ENCODE measurements around the gene ST8SIA1.

DNA sequence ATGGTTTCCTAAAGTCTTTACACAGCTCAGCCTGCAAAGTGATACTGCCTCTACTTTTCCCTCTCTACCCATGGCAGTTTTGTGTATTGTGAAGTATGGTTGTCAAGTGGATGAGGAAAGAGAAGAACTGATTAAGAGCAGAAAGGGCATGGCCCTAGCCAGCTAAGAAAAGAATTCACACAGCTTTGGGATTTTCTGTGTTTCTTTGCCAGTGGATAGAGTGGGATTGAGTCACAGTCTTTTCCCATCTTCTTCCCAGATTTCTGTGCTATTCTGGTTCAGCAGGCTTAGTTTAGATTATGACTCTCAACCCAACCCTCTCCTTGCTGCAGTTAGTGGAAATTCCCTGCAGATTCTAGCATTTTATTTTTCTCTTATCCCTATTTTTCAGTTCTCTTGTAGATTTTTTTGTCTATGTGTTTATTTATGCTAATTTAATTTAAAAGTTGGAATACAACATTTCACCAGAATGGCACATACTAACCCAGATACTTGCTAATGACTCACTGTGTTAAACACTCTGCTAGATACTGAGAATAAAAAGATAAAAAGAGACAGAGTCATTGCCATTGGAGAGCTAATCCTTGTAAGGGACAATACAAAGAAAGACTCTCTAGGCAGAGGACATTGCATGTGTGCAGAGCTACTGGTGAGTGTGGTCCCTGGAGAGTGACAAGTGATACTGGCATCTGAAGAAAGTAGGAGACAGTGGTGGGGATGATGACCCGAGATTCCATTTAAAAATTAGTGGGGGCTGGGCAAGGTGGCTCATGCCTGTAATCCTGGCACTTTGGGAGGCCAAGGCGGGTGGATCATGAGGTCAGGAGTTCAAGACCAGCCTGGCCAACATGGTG is 106.3 kb downstream of the ST8SIA1 start:
- no peak for TF ChIP-seq CTCF (conservative IDR thresholded peaks at IDR 0.05; ENCODE audit: low read depth, low read length)
- TF ChIP-seq POLR2A (IDR thresholded peaks at IDR 0.05; ENCODE audit: low read depth, low read length) = no peak
- TF ChIP-seq RFX5 (IDR thresholded peaks at IDR 0.05; ENCODE audit: low read depth, low read length) = no peak
- TF ChIP-seq MAZ (IDR thresholded peaks at IDR 0.05; ENCODE audit: borderline replicate concordance, low read depth, low read length) = no peak
- TF ChIP-seq NFE2L2 (IDR thresholded peaks at IDR 0.05; ENCODE audit: low read depth, low read length) = no peak
- no peak for TF ChIP-seq RCOR1 (IDR thresholded peaks at IDR 0.05; ENCODE audit: insufficient replicate concordance, low read length)
- TF ChIP-seq ELK1 (IDR thresholded peaks at IDR 0.05; ENCODE audit: borderline replicate concordance, low read depth, low read length) = no peak
- TF ChIP-seq CEBPB (IDR thresholded peaks at IDR 0.05; ENCODE audit: low read depth, low read length) = no peak
- no peak for TF ChIP-seq MAFK (IDR thresholded peaks at IDR 0.05; ENCODE audit: low read depth, low read length)
- no peak for TF ChIP-seq RAD21 (IDR thresholded peaks at IDR 0.05; ENCODE audit: low read length)
- no peak for TF ChIP-seq BHLHE40 (IDR thresholded peaks at IDR 0.05; ENCODE audit: low read depth, low read length)
- no peak for TF ChIP-seq SMC3 (IDR thresholded peaks at IDR 0.05; ENCODE audit: low read depth, low read length)
- TF ChIP-seq USF2 (IDR thresholded peaks at IDR 0.05; ENCODE audit: low read depth, low read length) = no peak
- TF ChIP-seq MXI1 (IDR thresholded peaks at IDR 0.05; ENCODE audit: borderline replicate concordance, low read depth, low read length) = no peak
